ENCODE measurements around the gene LIF. TPM values are rescaled to one million over a fixed set of nuclear protein-coding genes. Genes with fewer than 3 reads are reported as not detected.

The LIF gene
- total RNA-seq, 2 experiments from 2014 or later: 0.17 to 0.30 TPM

GRCh38 chr22:30243661-30244060, 2.9 kb downstream of the LIF start:
- no peak for TF ChIP-seq CTCF (IDR thresholded peaks at IDR 0.05)
- no peaks in the 10 kb centered on the region for H3K9me3 ChIP-seq (ENCODE audit: control insufficient read depth in 1 of 2, insufficient read depth in 1 of 2, low read length in 2 of 2)
- DNase-seq: no peak
- H3K4me1 ChIP-seq (ENCODE audit: insufficient read depth, low read length): peaks cover 50% of the 10 kb centered on the region
- Mint-ChIP-seq H3K36me3 (ENCODE audit: low read depth) (no peaks in the 10 kb centered on the region), H3K4me3 (peak overlapping the region; percentile 60), H3K27me3 (peaks cover 17% of the 10 kb centered on the region), H3K4me1 (ENCODE audit: low read depth) (peaks cover 40% of the 10 kb centered on the region), H3K27ac (no peak overlapping the region), H3K9me3 (no peaks in the 10 kb centered on the region)
- H3K27me3 ChIP-seq (ENCODE audit: control insufficient read depth in 1 of 2, insufficient read depth in 2 of 2, low read length in 2 of 2): peaks cover 0 to 6% of the 10 kb centered on the region in 2 experiments
- intact Hi-C loops (cut with DNase I, micrococcal nuclease): no loop called here
- no peak for ATAC-seq (ENCODE audit: poor library complexity)
- no peak overlapping the region for H3K4me3 ChIP-seq (ENCODE audit: low read length)
- ChIA-PET CTCF (no interaction called here), POLR2A (no interaction called here)
- H3K27ac ChIP-seq (ENCODE audit: low read depth in 1 of 2, low read length in 2 of 2): no peak overlapping the region
- H3K36me3 ChIP-seq (ENCODE audit: insufficient read depth, low read length): no peaks in the 10 kb centered on the region

GRCh38 chr22:30241576-30242371, 4.8 kb downstream of the LIF start:
- ChIA-PET CTCF (no interaction called here), POLR2A (no interaction called here)
- no peak overlapping the region for H3K27ac ChIP-seq (ENCODE audit: low read depth in 1 of 2, low read length in 2 of 2)
- H3K9me3 ChIP-seq (ENCODE audit: control insufficient read depth in 1 of 2, insufficient read depth in 1 of 2, low read length in 2 of 2): no peaks in the 10 kb centered on the region
- Mint-ChIP-seq H3K4me3 (no peak overlapping the region), H3K27me3 (peaks cover 4% of the 10 kb centered on the region), H3K36me3 (ENCODE audit: low read depth) (no peaks in the 10 kb centered on the region), H3K4me1 (ENCODE audit: low read depth) (peaks cover 23% of the 10 kb centered on the region), H3K27ac (no peak overlapping the region), H3K9me3 (no peaks in the 10 kb centered on the region)
- no peaks in the 10 kb centered on the region for H3K27me3 ChIP-seq (ENCODE audit: control insufficient read depth in 1 of 2, insufficient read depth in 2 of 2, low read length in 2 of 2)
- no peak for DNase-seq
- ATAC-seq (ENCODE audit: poor library complexity): no peak
- no peak overlapping the region for H3K4me3 ChIP-seq (ENCODE audit: low read length)
- intact Hi-C loops (cut with DNase I, micrococcal nuclease): no loop called here
- peaks cover 37% of the 10 kb centered on the region for H3K4me1 ChIP-seq (ENCODE audit: insufficient read depth, low read length)
- TF ChIP-seq CTCF (IDR thresholded peaks at IDR 0.05): no peak
- H3K36me3 ChIP-seq (ENCODE audit: insufficient read depth, low read length): no peaks in the 10 kb centered on the region

GRCh38 chr22:30240541-30241417, 5.8 kb downstream of the LIF start:
- H3K4me3 ChIP-seq (ENCODE audit: low read length): no peak overlapping the region
- H3K9me3 Mint-ChIP-seq: no peaks in the 10 kb centered on the region
- no peak overlapping the region for H3K4me3 Mint-ChIP-seq
- no peak for ATAC-seq (ENCODE audit: poor library complexity)
- H3K27me3 ChIP-seq (ENCODE audit: control insufficient read depth in 1 of 2, insufficient read depth in 2 of 2, low read length in 2 of 2): no peaks in the 10 kb centered on the region
- H3K27ac Mint-ChIP-seq: no peak overlapping the region
- no peak for TF ChIP-seq CTCF (IDR thresholded peaks at IDR 0.05)
- ChIA-PET CTCF (no interaction called here), POLR2A (no interaction called here)
- no peak for DNase-seq
- no peak overlapping the region for H3K27ac ChIP-seq (ENCODE audit: low read depth in 1 of 2, low read length in 2 of 2)
- H3K27me3 Mint-ChIP-seq: no peaks in the 10 kb centered on the region
- H3K36me3 ChIP-seq (ENCODE audit: insufficient read depth, low read length): no peaks in the 10 kb centered on the region
- peaks cover 16% of the 10 kb centered on the region for H3K4me1 Mint-ChIP-seq (ENCODE audit: low read depth)
- H3K4me1 ChIP-seq (ENCODE audit: insufficient read depth, low read length): peaks cover 28% of the 10 kb centered on the region
- no peaks in the 10 kb centered on the region for H3K36me3 Mint-ChIP-seq (ENCODE audit: low read depth)
- no peaks in the 10 kb centered on the region for H3K9me3 ChIP-seq (ENCODE audit: control insufficient read depth in 1 of 2, insufficient read depth in 1 of 2, low read length in 2 of 2)
- intact Hi-C loops (cut with DNase I, micrococcal nuclease): no loop called here

Measured in CD4-positive, alpha-beta T cell (primary cell).